Occipital lobe (tissue), 1 donor: ENCODE measurements around the gene FLNC. TPM values are rescaled to one million over a fixed set of nuclear protein-coding genes. Genes with fewer than 3 reads are reported as not detected.

Experiments
- total RNA-seq: library from RNA; depleted of rRNA; stranded (reverse); fragments of >200 nt; gene quantifications from one replicate; pipeline ENCODE4 v1.2.3, GENCODE V29; 2014

The FLNC gene
- total RNA-seq, 1 donor from 2014 or later: 3.6 TPM

Other genes starting within 250 kb of the FLNC start
- 1.7 TPM for gene GARIN1A, start 158.1 kb upstream of the FLNC start, total RNA-seq
- gene CALU, start 91.0 kb upstream of the FLNC start, total RNA-seq: 47.1 TPM
- not detected for gene OPN1SW, start 54.6 kb upstream of the FLNC start, total RNA-seq
- gene CCDC136, start 38.4 kb upstream of the FLNC start, total RNA-seq: 44.1 TPM
- gene ATP6V1F, start 32.5 kb downstream of the FLNC start, total RNA-seq: 61.8 TPM
- 0.16 TPM for gene KCP, start 80.3 kb downstream of the FLNC start, total RNA-seq
- gene IRF5, start 107.5 kb downstream of the FLNC start, total RNA-seq: 1.6 TPM
- gene TNPO3, start 224.7 kb downstream of the FLNC start, total RNA-seq: 96.2 TPM